Stimulated activated effector memory CD8-positive, alpha-beta T cell treated with anti-CD3 and anti-CD28 coated beads, Interleukin-12 subunit alpha, Interleukin-12 subunit beta, amount 100 ng/mL, for 72 hours (primary cell): ENCODE data around the gene KLRC3.
"Not testable (repeated sequence)": the region's sequence is repeated elsewhere in the genome, so short reads cannot be mapped to it uniquely, and the experiment has no call there.

Source experiments
- ATAC-seq: fragments of 150-1000 bp; cut with Tn5 transposase; 2 replicates; pipeline ENCODE4 v1.10.0; 2021
- DNase-seq, 2 donors: peaks; one replicate each; pipeline ENCODE4 v3.0.0; 2021 to 2022; ENCODE audit warnings: low spot score in 2 of 2
- H3K27ac Mint-ChIP-seq: one replicate; pipeline ENCODE4 v1.8.0; 2022; ENCODE audit warnings: mild to moderate bottlenecking, mixed read lengths
- H3K36me3 Mint-ChIP-seq: one replicate; pipeline ENCODE4 v1.8.0; 2022; ENCODE audit warnings: mild to moderate bottlenecking, mixed read lengths
- H3K4me1 Mint-ChIP-seq: one replicate; pipeline ENCODE4 v1.8.0; 2022; ENCODE audit warnings: mixed read lengths
- H3K4me3 Mint-ChIP-seq: one replicate; pipeline ENCODE4 v1.8.0; 2022; ENCODE audit warnings: mild to moderate bottlenecking, mixed read lengths
- H3K9me3 Mint-ChIP-seq: one replicate; pipeline ENCODE4 v1.8.0; 2022; ENCODE audit warnings: mixed read lengths

The KLRC3 gene

DNA sequence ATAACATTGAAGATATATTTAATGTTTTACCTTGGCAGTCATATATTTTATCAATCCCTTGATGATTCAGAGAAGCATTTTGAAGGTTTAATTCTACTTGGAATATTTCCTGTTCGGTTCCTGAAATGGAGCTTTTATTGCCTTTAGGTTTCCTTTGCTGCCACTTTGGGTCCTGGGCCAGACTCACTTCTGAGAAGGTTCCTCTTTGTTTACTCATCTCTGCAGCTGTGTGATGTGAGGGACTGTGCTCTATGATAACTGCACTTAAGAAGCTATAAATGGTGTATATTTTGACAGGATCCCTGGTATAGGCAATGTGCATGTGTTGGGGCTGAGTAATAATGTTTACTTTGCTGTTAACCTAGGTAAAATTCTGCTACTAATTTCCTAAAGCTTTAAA lies at the start of gene KLRC3:
Gene KLRC3 (minus strand): TSS at position 262 of the 400 bp plus-strand sequence. CDS start 45 bp downstream, at position 217.
- Mint-ChIP-seq H3K4me3 (peak within 1 kb of the TSS; percentile 26), H3K36me3 (peaks cover 31% of the 10 kb centered on the region)
- not testable (repeated sequence) for H3K9me3 Mint-ChIP-seq, ATAC-seq, H3K4me1 Mint-ChIP-seq, DNase-seq, H3K27ac Mint-ChIP-seq

DNA sequence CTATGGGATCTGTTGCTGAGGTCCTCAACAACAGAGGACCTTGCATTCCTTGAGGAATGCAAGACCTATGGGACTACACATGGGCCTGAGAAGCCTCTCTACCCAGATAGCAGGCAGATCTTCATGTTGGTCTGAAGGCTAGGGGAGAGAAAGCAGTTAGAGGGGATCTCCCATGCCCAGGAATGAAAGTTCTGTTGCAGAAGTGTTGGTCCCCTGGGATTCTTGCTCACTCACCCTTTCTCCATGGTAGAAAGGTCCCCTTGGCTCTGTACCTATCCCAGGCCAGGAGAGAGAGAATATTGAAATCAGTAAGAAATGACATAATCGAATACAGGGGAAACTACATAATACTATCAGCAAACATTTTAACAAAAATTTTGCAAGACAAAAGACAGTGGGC lies 49.3 kb upstream of the KLRC3 start:
- Mint-ChIP-seq H3K36me3 (no peaks in the 10 kb centered on the region), H3K4me3 (no peak overlapping the region), H3K27ac (no peak overlapping the region), H3K4me1 (peaks cover 8% of the 10 kb centered on the region), H3K9me3 (peaks cover 9% of the 10 kb centered on the region)
- no peak for DNase-seq
- ATAC-seq = no peak

DNA sequence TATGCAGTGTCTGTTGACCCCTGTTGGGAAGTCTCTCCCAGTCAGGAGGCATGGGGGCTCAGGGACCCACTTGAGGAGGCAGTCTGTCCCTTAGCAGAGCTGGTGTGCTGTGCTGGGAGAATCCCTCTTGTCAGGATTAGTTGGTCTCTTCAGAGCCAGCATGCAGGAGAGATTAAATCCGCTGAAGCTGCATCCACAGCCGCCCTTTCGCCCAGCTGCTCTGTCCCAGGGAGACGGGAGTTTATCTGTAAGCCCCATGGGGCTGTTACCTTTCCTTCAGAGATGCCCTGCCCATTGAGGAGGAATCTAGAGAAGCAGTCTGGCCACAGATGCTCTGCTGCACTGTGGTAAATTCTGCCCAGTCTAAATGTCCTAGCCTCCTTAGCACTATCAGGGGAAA lies 45.9 kb upstream of the KLRC3 start:
- ATAC-seq = no peak
- no peak overlapping the region for H3K27ac Mint-ChIP-seq
- H3K9me3 Mint-ChIP-seq = peaks cover 17% of the 10 kb centered on the region
- no peaks in the 10 kb centered on the region for H3K36me3 Mint-ChIP-seq
- no peak overlapping the region for H3K4me3 Mint-ChIP-seq
- peaks cover 8% of the 10 kb centered on the region for H3K4me1 Mint-ChIP-seq
- DNase-seq = no peak

GRCh38 chr12:10457760-10458159 lies 37.4 kb upstream of the KLRC3 start:
- DNase-seq (no peak), ATAC-seq (no peak)
- no peaks in the 10 kb centered on the region for H3K36me3 Mint-ChIP-seq
- H3K4me3 Mint-ChIP-seq = no peak overlapping the region
- H3K9me3 Mint-ChIP-seq = peaks cover 26% of the 10 kb centered on the region
- no peak overlapping the region for H3K27ac Mint-ChIP-seq
- H3K4me1 Mint-ChIP-seq = peaks cover 12% of the 10 kb centered on the region

- DNase-seq = no peak
- Mint-ChIP-seq H3K36me3 (no peaks in the 10 kb centered on the region), H3K4me3 (no peak overlapping the region), H3K27ac (no peak overlapping the region), H3K9me3 (peaks cover 22% of the 10 kb centered on the region), H3K4me1 (peaks cover 12% of the 10 kb centered on the region)
- ATAC-seq = no peak
Measured at GRCh38 chr12:10456856-10457255, 36.5 kb upstream of the KLRC3 start.

GRCh38 chr12:10455766-10456165 lies 35.4 kb upstream of the KLRC3 start:
- H3K27ac Mint-ChIP-seq = no peak overlapping the region
- H3K9me3 Mint-ChIP-seq = peaks cover 22% of the 10 kb centered on the region
- DNase-seq (no peak), ATAC-seq (no peak)
- no peak overlapping the region for H3K4me3 Mint-ChIP-seq
- H3K4me1 Mint-ChIP-seq = peaks cover 12% of the 10 kb centered on the region
- H3K36me3 Mint-ChIP-seq = peaks cover 10% of the 10 kb centered on the region

GRCh38 chr12:10454531-10454930 lies 34.1 kb upstream of the KLRC3 start:
- ATAC-seq = peak; percentile 57
- H3K4me3 Mint-ChIP-seq = peak overlapping the region; percentile 54

GRCh38 chr12:10453156-10453555 lies 32.8 kb upstream of the KLRC3 start, which contains the start of gene KLRC1:
KLRC1 (minus strand) TSS chr12:10453377; CDS start chr12:10451156, 2,221 bp downstream.
- Mint-ChIP-seq H3K4me3 (peak within 1 kb of the TSS; percentile 54), H3K36me3 (peaks cover 25% of the 10 kb centered on the region), H3K4me1 (peaks cover 15% of the 10 kb centered on the region), H3K9me3 (peaks cover 15% of the 10 kb centered on the region), H3K27ac (peak within 1 kb of the TSS; percentile 78)
- ATAC-seq (peak; percentile 86), DNase-seq (no peak)

More at GRCh38 chr12:10454531-10454930, 34.1 kb upstream of the KLRC3 start:
- no peak for DNase-seq
- H3K4me1 Mint-ChIP-seq = peaks cover 12% of the 10 kb centered on the region
- H3K27ac Mint-ChIP-seq = peak overlapping the region; percentile 78
- peaks cover 22% of the 10 kb centered on the region for H3K9me3 Mint-ChIP-seq
- peaks cover 18% of the 10 kb centered on the region for H3K36me3 Mint-ChIP-seq

GRCh38 chr12:10448236-10448635 lies 27.8 kb upstream of the KLRC3 start:
- no peaks in the 10 kb centered on the region for H3K9me3 Mint-ChIP-seq
- H3K4me3 Mint-ChIP-seq = peak overlapping the region; percentile 54
- DNase-seq (no peak), ATAC-seq (peak; percentile 38)
- peaks cover 14% of the 10 kb centered on the region for H3K4me1 Mint-ChIP-seq
- no peak overlapping the region for H3K27ac Mint-ChIP-seq
- peaks cover 31% of the 10 kb centered on the region for H3K36me3 Mint-ChIP-seq

DNA sequence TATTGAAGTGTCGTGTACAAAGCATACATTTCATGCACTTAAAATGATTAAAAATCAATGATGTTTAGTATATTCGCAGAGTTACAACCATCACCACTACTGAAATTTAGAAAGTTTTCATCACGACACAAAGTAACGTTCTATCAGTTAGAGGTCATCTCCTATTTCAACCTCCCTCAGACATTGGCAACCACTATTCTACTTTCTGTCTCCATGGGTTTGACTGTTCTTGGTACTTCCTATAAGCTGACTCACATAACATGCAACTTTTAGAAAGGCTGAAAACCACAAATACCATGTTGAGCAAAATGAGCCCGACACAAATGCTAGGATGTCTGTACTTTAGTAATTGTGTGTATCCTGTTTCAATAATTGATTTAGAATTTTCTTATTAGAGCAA lies 25.7 kb upstream of the KLRC3 start:
- not testable (repeated sequence) for H3K4me3 Mint-ChIP-seq, DNase-seq, H3K9me3 Mint-ChIP-seq, H3K27ac Mint-ChIP-seq, H3K4me1 Mint-ChIP-seq
- peaks cover 24% of the 10 kb centered on the region for H3K36me3 Mint-ChIP-seq
- ATAC-seq = peak; percentile 99

DNA sequence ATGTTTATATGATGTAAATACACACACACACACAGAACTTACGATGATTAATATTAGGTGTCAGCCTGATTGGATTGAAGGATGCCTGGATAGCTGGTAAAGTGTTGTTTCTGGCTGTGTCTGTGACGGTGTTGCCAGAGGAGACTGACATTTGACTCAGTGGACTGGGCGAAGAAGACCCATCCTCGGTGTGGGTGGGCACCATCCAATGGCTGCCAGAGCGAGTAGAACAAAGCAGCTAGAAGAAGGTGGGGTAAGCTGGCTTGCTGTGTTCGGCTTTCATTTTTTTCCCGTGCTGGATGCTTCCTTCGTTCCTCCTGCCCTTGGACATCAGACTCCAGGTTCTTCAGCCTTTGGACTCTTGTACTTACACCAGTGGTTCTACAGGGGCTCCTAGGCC lies 20.7 kb upstream of the KLRC3 start:
- H3K4me3 Mint-ChIP-seq, ATAC-seq, H3K36me3 Mint-ChIP-seq, H3K4me1 Mint-ChIP-seq, DNase-seq, H3K27ac Mint-ChIP-seq, H3K9me3 Mint-ChIP-seq: not testable (repeated sequence)

DNA sequence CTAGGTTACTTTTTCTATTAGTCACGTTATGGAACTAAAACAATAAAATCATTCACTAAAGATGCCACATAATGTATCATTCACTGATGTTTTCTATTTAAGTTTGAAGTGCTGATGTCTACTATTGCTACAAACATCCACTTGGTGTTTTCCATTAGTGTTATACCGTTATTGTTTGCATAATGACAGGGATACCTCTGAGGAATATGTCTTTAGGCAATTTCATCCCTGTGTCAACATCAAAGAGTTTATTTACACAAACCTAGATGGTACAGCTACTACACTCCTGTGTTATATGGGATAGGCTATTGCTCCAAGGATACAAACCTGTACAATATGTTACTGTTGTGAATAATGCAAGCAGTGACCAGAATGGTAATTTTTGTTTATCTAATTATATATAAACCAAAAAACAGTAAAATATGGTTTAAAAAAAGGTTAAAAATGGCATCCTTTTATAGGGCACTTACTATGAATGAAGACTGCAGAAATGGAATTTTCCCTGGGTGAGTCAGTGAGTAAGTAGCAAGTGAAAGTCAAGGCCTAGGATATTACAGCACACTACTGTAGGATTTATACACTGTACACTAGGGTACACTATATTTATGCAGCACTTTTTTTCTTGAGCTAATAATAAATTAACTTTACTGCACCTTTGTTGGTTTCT lies 19.3 kb upstream of the KLRC3 start:
- not testable (repeated sequence) for H3K4me3 Mint-ChIP-seq, DNase-seq, H3K36me3 Mint-ChIP-seq, H3K27ac Mint-ChIP-seq, H3K4me1 Mint-ChIP-seq, H3K9me3 Mint-ChIP-seq, ATAC-seq

GRCh38 chr12:10437601-10438000 lies 17.2 kb upstream of the KLRC3 start:
- not testable (repeated sequence) for H3K4me3 Mint-ChIP-seq, H3K9me3 Mint-ChIP-seq, H3K27ac Mint-ChIP-seq, DNase-seq, H3K4me1 Mint-ChIP-seq, H3K36me3 Mint-ChIP-seq
- peak; percentile 88 for ATAC-seq

DNA sequence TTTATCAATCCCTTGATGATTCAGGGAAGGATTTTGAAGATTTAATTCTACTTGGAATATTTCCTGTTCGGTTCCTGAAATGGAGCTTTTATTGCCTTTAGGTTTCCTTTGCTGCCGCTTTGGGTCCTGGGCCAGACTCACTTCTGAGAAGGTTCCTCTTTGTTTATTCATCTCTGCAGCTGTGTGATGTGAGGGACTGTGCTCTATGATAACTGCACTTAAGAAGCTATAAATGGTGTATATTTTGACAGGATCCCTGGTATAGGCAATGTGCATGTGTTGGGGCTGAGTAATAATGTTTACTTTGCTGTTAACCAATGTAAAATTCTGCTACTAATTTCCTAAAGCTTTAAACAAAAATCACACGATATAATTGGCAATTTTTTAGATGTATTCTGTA lies 15.4 kb upstream of the KLRC3 start, which contains the start of gene KLRC2:
Gene KLRC2 (minus strand): TSS at position 195 of the 400 bp plus-strand sequence. CDS start 24 bp downstream, at position 171.
- not testable (repeated sequence) for H3K27ac Mint-ChIP-seq, DNase-seq, H3K9me3 Mint-ChIP-seq, H3K4me1 Mint-ChIP-seq, H3K36me3 Mint-ChIP-seq, H3K4me3 Mint-ChIP-seq
- ATAC-seq = peak; percentile 58

GRCh38 chr12:10430623-10431022 lies 10.2 kb upstream of the KLRC3 start:
- peak; percentile 98 for ATAC-seq
- not testable (repeated sequence) for H3K36me3 Mint-ChIP-seq, H3K4me1 Mint-ChIP-seq, H3K4me3 Mint-ChIP-seq, H3K9me3 Mint-ChIP-seq, H3K27ac Mint-ChIP-seq, DNase-seq

- ATAC-seq, H3K4me3 Mint-ChIP-seq, H3K9me3 Mint-ChIP-seq, H3K4me1 Mint-ChIP-seq, DNase-seq, H3K36me3 Mint-ChIP-seq: not testable (repeated sequence)
- H3K27ac Mint-ChIP-seq = peak overlapping the region; percentile 10
Measured at GRCh38 chr12:10425938-10426337, 5.5 kb upstream of the KLRC3 start.
